Mucosa of rectum (tissue), 2 donors: ENCODE results near the gene DNAL1.

Source experiments
- H3K27ac ChIP-seq, 2 donors: one replicate each; pipeline ENCODE4 v1.7.0; 2013; ENCODE audit warnings: inconsistent platforms in 2 of 2, low read depth in 2 of 2, low read length in 2 of 2
- H3K27me3 ChIP-seq, 2 donors: one replicate each; pipeline ENCODE4 v1.7.0; 2013; ENCODE audit warnings: low read length in 2 of 2; ENCODE audit not compliant: control insufficient read depth in 2 of 2, insufficient read depth in 2 of 2
- H3K36me3 ChIP-seq, 2 donors: one replicate each; pipeline ENCODE4 v1.7.0; 2013; ENCODE audit warnings: low read length in 2 of 2; ENCODE audit not compliant: control insufficient read depth in 2 of 2, insufficient read depth in 2 of 2
- H3K4me1 ChIP-seq, 2 donors: one replicate each; pipeline ENCODE4 v1.7.0; 2013; ENCODE audit warnings: low read length in 2 of 2, mild to moderate bottlenecking in 1 of 2; ENCODE audit not compliant: control insufficient read depth in 2 of 2, insufficient read depth in 2 of 2
- H3K4me3 ChIP-seq, 2 donors: one replicate each; pipeline ENCODE4 v1.7.0; 2013; ENCODE audit warnings: low read length in 2 of 2
- H3K9ac ChIP-seq, 2 donors: one replicate each; pipeline ENCODE4 v1.7.0; 2013; ENCODE audit warnings: low read length in 2 of 2, low read depth in 1 of 2, mild to moderate bottlenecking in 1 of 2
- H3K9me3 ChIP-seq, 2 donors: one replicate each; pipeline ENCODE4 v1.7.0; 2013; ENCODE audit warnings: low read length in 2 of 2; ENCODE audit not compliant: control insufficient read depth in 2 of 2
- donor health status: healthy.
- donor health status: Normal muscosa, but diverticular disease.

Gene DNAL1

DNA sequence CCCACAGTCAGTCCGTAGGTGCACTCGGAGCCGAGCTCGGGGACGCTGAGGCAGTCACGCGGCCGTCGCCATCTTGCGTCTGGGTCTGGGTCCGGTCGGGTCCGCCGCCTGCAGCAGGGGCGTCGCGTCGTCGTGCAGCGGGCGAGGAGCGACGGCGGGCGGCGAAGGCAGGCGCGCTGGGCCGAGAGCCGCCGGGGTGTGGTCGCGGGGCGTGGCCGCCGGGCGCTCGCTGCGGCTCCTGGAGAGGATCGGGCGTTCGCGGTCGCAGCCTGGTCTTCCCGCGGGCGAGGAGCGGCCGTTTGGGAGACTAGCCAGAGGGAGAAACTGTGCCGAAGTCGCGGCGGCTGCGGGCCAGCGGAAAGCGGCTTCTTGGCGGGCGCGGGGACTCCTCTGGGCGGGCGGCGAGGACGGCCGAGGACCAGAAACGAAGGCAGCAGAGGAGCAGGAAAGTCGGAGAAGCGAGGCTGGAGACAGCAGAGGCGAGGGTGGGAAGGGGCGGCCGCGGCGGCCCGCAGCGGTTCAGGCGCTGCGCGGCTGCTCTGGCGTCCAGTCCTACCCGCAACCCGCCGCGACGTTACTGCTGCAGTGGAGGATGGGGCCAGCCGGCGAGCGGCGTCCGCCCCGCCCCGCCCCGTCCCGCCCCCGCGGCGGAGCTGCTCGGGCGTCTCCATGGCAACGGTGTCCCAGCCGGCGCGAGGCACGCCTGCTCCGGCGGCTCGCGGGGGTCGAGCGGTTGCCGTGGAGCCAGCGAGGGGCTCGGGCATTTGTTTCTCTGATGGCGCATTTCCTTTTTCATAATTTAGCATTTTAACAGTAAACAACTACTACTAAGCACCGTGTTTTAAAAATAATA is 69.2 kb downstream of the DNAL1 start, which contains the start of gene PNMA1:
Gene PNMA1, minus strand, starts transcription at position 582 of the 853 bp plus-strand sequence. CDS start 745 bp downstream, outside the sequence.
- H3K4me3 ChIP-seq, result peak within 1 kb of the TSS; percentile 71 to 87
- H3K27ac ChIP-seq, result peak within 1 kb of the TSS; percentile 82 to 89
- no peaks in the 10 kb centered on the region for H3K27me3 ChIP-seq
- peaks cover 12 to 14% of the 10 kb centered on the region in 2 donors for H3K4me1 ChIP-seq
- peak within 1 kb of the TSS; percentile 75 to 79 for H3K9ac ChIP-seq
- peaks cover 18 to 27% of the 10 kb centered on the region in 2 donors for H3K36me3 ChIP-seq
- H3K9me3 ChIP-seq, result no peaks in the 10 kb centered on the region

DNA sequence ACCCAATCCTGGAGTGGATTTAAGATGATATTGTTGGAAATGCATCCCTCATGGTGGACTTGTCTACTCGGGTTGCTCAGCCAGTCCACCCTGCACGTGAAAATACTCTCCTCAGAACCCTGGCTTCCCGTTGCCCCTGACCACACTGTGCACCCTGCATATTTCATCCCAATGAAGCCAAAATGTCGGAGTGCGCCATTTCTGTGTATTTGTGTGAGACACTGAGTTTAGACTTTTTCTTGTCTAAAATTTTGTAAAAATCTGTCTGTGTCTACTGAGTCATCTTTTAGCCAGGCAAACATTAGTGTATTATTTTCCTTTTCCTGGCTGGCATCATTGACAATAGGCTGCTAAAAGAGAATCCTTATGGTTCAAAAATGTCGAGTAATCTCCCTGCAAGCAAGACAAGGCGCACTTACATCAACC is 69.9 kb downstream of the DNAL1 start:
- peak overlapping the region in 1 of 2 donors; percentile 17 for H3K9ac ChIP-seq
- peak overlapping the region in 1 of 2 donors; percentile 89 for H3K27ac ChIP-seq
- H3K27me3 ChIP-seq, result no peaks in the 10 kb centered on the region
- H3K36me3 ChIP-seq, result peaks cover 23 to 33% of the 10 kb centered on the region in 2 donors
- no peaks in the 10 kb centered on the region for H3K9me3 ChIP-seq
- peak overlapping the region; percentile 45 to 71 for H3K4me3 ChIP-seq
- H3K4me1 ChIP-seq, result peaks cover 12 to 14% of the 10 kb centered on the region in 2 donors

DNA sequence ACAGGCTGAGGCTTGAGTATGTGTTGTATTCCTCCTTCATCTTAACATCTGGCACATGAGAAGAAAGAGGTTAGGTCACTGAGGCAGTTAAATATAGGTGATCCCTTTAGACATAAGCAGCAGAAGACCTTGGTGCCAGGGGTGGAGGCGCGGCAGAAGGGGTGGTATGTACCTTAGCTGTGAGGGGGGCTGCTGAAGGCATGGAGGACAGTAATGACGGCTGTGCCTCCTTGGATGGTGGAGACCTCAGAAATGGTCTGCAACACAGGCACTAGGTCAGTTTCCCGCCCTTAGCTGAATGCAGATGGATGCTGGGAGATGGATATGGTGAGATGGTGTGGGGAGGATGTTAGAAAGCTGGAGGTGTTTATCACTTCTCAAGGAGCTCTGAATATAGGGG is 70.9 kb downstream of the DNAL1 start:
- H3K4me1 ChIP-seq, result peaks cover 12 to 14% of the 10 kb centered on the region in 2 donors

DNA sequence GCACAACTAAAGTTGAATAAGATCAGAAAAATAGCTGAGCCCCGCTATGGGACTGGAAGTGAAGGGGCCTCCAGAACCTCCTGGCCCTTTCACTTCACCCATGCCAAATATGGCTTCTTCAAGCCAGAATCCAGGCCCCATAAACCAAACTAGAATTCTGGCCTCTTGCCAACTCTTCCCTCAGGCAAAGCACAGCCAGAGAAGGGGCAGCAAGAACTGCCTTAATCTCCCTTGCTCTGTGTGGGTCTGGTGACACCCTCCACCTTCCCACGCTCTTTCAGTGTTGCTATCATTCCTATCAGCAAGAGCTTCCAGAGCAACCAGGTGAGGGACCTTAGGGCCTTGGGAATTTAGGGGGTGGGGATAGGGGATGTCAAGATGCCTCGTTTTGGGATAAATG is 72.5 kb downstream of the DNAL1 start:
- peaks cover 12% of the 10 kb centered on the region in 2 donors for H3K4me1 ChIP-seq
- H3K9ac ChIP-seq, result no peak overlapping the region
- H3K4me3 ChIP-seq, result no peak overlapping the region
- H3K27me3 ChIP-seq, result no peaks in the 10 kb centered on the region
- H3K9me3 ChIP-seq, result no peaks in the 10 kb centered on the region
- H3K27ac ChIP-seq, result peak overlapping the region in 1 of 2 donors; percentile 5
- peaks cover 45 to 54% of the 10 kb centered on the region in 2 donors for H3K36me3 ChIP-seq

More for the DNA sequence above, 70.9 kb downstream of the DNAL1 start:
- Histone ChIP-seq H3K27me3 (no peaks in the 10 kb centered on the region), H3K36me3 (peaks cover 30 to 40% of the 10 kb centered on the region in 2 donors), H3K4me3 (no peak overlapping the region), H3K27ac (no peak overlapping the region), H3K9me3 (no peaks in the 10 kb centered on the region), H3K9ac (no peak overlapping the region)

DNA sequence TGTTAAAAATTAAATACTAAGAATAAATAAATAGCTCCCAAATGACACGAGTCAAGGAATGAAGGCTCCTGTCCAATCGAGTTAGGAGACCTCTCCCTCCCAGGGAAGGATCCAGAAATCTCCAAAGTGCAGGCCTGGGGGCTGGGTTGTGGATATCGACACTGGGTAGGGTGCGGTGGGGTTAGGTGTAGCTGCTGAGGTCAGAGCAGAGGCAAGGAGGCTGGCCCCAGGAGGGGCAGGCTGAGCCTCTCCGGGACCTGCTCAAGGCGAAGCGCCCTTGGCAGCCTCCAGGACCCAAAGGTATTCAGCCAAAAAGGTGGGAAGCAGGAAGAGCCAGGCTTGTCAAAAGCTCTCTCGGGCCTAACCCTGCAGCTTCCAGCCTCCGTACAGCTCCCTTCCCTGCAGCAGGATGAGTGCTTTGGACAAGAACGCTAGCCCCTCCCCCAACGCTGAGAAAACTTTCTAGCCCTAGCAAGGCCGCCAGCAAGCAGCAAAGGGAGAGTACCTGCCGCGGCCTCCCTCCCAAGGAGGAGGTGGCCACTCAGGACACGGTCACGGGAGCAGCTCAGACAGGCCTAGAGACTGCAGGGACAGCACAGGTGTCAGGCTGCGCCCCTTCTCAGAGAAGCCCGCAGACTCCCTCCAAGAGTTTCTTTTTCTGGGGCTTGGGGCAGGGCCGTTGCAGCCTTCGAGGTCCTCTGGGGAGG is 73.1 kb downstream of the DNAL1 start:
- Histone ChIP-seq H3K36me3 (peaks cover 51 to 60% of the 10 kb centered on the region in 2 donors), H3K4me3 (no peak overlapping the region), H3K27ac (peak overlapping the region; percentile 43 to 65), H3K9ac (no peak overlapping the region), H3K9me3 (no peaks in the 10 kb centered on the region), H3K4me1 (peaks cover 9 to 12% of the 10 kb centered on the region in 2 donors), H3K27me3 (no peaks in the 10 kb centered on the region)

DNA sequence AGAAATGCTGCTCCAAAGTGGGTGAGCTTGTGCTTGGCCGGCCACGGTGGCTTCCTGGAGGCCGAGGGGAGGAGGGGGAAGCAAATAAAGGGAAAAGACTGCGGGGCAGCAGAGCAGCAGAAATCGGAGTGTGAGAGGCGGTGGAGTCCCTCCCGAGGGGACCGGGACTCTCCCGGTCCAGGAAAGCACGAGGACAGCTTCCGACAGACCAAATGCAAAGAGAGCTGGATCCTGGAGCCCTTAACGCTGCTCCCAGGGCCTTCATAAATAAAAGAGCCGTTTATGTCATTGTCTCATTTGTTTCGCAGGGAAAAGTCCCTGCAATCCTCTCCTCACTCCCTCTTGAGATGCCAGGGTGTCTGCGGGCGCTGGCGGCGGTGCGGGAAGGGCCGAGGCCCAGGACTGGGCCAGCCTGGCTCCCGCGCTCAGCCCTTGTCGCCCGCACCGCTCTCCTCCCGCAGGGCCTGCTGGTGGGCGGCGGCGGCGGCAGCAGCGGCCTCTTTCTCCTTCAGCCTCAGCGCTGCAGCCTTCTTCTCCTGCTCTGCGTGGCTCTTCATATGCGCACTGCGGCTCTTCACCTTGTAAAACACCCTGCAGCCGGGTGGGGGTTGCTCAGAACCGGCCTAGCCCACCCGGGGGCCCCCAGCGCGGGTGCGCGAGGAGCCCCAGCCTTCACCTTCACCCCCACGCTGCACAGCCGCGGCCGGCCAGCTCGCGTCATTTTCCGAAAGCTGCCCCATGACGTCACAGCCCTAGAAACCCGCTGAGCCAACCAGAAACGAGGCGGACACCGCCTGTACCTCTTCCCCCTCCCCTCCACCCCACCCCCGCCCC is 73.8 kb downstream of the DNAL1 start:
- no peaks in the 10 kb centered on the region for H3K27me3 ChIP-seq
- no peak overlapping the region for H3K4me3 ChIP-seq
- H3K27ac ChIP-seq, result peak overlapping the region; percentile 43 to 65
- H3K4me1 ChIP-seq, result peaks cover 5 to 8% of the 10 kb centered on the region in 2 donors
- H3K9ac ChIP-seq, result no peak overlapping the region
- no peaks in the 10 kb centered on the region for H3K9me3 ChIP-seq
- H3K36me3 ChIP-seq, result peaks cover 57 to 68% of the 10 kb centered on the region in 2 donors

DNA sequence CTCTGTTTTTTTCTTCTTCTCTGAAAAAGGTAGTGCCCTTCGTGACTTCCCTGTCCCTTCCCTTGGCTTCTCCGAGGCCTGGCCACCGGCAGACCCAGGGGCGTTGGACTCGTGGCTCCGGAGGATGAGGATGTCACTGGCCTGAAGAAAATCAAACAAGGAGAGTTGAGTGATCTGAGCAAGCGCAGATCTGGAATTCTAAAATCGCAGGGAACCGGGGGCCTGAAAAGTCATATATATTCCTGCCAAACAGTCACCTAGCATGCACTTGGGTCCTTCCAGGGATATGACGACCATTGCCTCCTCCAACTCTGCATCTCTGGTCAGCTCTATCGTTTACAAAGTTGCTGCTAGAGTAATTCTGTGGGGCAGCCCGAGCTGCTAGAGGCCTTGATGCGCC is 74.6 kb downstream of the DNAL1 start:
- Histone ChIP-seq H3K4me1 (peaks cover 5 to 8% of the 10 kb centered on the region in 2 donors), H3K4me3 (no peak overlapping the region), H3K27me3 (no peaks in the 10 kb centered on the region), H3K36me3 (peaks cover 63 to 75% of the 10 kb centered on the region in 2 donors), H3K9ac (no peak overlapping the region), H3K9me3 (no peaks in the 10 kb centered on the region), H3K27ac (peak overlapping the region in 1 of 2 donors; percentile 13)

DNA sequence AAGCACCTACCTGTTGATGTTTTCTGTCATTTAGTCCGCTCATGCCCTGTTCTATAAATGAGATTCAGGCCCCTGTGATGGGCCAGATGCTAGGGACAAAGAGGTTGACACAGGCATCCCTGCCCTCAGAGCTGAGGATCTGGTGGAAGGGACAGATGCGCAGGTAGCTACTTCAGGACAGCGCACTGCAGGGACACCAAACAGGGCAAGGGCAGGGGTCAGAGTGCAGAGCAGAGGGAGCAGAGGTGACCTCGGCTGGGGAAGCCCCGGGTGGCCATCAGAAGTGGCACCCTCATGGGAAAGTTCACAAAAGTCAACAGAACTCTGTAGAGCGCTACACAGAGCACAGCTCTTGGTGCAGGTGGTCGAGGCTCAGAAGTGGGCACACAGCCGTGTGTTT is 75.0 kb downstream of the DNAL1 start:
- Histone ChIP-seq H3K9me3 (no peaks in the 10 kb centered on the region), H3K27ac (no peak overlapping the region), H3K4me3 (no peak overlapping the region), H3K9ac (no peak overlapping the region), H3K27me3 (no peaks in the 10 kb centered on the region), H3K4me1 (peaks cover 3 to 9% of the 10 kb centered on the region in 2 donors), H3K36me3 (peaks cover 67 to 79% of the 10 kb centered on the region in 2 donors)

DNA sequence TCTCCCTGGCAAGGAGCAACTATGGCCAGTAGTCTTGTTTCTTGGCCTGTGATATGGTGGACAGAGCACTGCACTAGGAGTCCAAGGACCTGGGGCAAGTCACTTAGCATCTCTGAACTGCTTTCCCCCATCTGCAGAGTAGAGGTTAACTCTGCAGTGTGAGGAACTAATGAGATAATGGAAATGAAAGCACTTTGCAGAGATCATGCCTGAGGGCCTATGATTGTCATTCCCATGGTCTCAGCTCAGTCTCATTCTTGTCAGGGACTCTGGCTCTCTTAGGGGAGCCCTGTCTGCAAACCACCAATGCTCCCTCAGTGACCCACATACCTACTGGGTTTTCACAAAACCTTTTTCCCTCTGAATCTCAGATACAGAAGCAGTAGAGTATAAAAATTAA is 75.8 kb downstream of the DNAL1 start:
- no peaks in the 10 kb centered on the region for H3K9me3 ChIP-seq
- peaks cover 72 to 83% of the 10 kb centered on the region in 2 donors for H3K36me3 ChIP-seq
- H3K27ac ChIP-seq, result no peak overlapping the region
- peaks cover 4 to 10% of the 10 kb centered on the region in 2 donors for H3K4me1 ChIP-seq
- H3K4me3 ChIP-seq, result no peak overlapping the region
- no peaks in the 10 kb centered on the region for H3K27me3 ChIP-seq
- H3K9ac ChIP-seq, result no peak overlapping the region
